Type B pancreatic cell (in vitro differentiated cells): ENCODE results near the gene ERP44. TPM values are rescaled to one million over a fixed set of nuclear protein-coding genes. Genes with fewer than 3 reads are reported as not detected.
"Not testable (repeated sequence)": the region's sequence is repeated elsewhere in the genome, so short reads cannot be mapped to it uniquely, and the experiment has no call there.

Experiments used
- DNase-seq: peaks from one replicate; pipeline ENCODE4 v3.0.0; 2021; ENCODE audit warnings: mixed read lengths; ENCODE audit not compliant: unreplicated experiment; ENCODE audit errors: extremely low spot score
- H3K27ac Mint-ChIP-seq: 2 replicates; pipeline ENCODE4 v1.8.0; 2021; ENCODE audit warnings: mild to moderate bottlenecking, mixed read lengths
- H3K27me3 Mint-ChIP-seq: 2 replicates; pipeline ENCODE4 v1.8.0; 2021; ENCODE audit warnings: mixed read lengths
- H3K36me3 Mint-ChIP-seq: 2 replicates; pipeline ENCODE4 v1.8.0; 2021; ENCODE audit warnings: mixed read lengths
- H3K4me1 Mint-ChIP-seq: one replicate; pipeline ENCODE4 v1.8.0; 2021; ENCODE audit warnings: mixed read lengths; ENCODE audit not compliant: unreplicated experiment
- H3K4me3 Mint-ChIP-seq: 2 replicates; pipeline ENCODE4 v1.8.0; 2021; ENCODE audit warnings: mild to moderate bottlenecking, mixed read lengths
- H3K9me3 Mint-ChIP-seq: 2 replicates; pipeline ENCODE4 v1.8.0; 2021; ENCODE audit warnings: mixed read lengths
- CTCF ChIP-seq: fragments of 200-600 bp; sonication (generic); conservative IDR thresholded peaks from 2 replicates; pipeline ENCODE4 v1.5.0; 2021; ENCODE audit warnings: antibody characterized with exemption, mild to moderate bottlenecking
- total RNA-seq: library from RNA; stranded (reverse); gene quantifications from 2 replicates; pipeline ENCODE4 v1.2.1, GENCODE V29; 2021; ENCODE audit warnings: low replicate concordance

ERP44 gene
- total RNA-seq, 1 donor from 2014 or later, result 21.2 TPM

- peaks cover 24% of the 10 kb centered on the region for H3K4me1 Mint-ChIP-seq
- H3K9me3 Mint-ChIP-seq, result no peaks in the 10 kb centered on the region
- no peak for TF ChIP-seq CTCF
- H3K27me3 Mint-ChIP-seq, result no peaks in the 10 kb centered on the region
- H3K27ac Mint-ChIP-seq, result peak overlapping the region; percentile 99
- peak overlapping the region; percentile 99 for H3K4me3 Mint-ChIP-seq
- H3K36me3 Mint-ChIP-seq, result no peaks in the 10 kb centered on the region
- DNase-seq, result peak; percentile 69
These were observed 534 bp downstream of the ERP44 start for GRCh38 chr9:100098046-100098886.

- Mint-ChIP-seq H3K4me3 (peak overlapping the region; percentile 67), H3K27ac (peak overlapping the region; percentile 22), H3K4me1 (peaks cover 24% of the 10 kb centered on the region), H3K9me3 (no peaks in the 10 kb centered on the region), H3K36me3 (no peaks in the 10 kb centered on the region), H3K27me3 (no peaks in the 10 kb centered on the region)
- no peak for TF ChIP-seq CTCF
- no peak for DNase-seq
These were observed 2.4 kb downstream of the ERP44 start for GRCh38 chr9:100096378-100096916.

- H3K27ac Mint-ChIP-seq, DNase-seq, H3K4me3 Mint-ChIP-seq, H3K27me3 Mint-ChIP-seq, H3K9me3 Mint-ChIP-seq, H3K36me3 Mint-ChIP-seq: not testable (repeated sequence)
- peaks cover 20% of the 10 kb centered on the region for H3K4me1 Mint-ChIP-seq
These were observed 4.4 kb downstream of the ERP44 start for GRCh38 chr9:100094411-100094810.

- Mint-ChIP-seq H3K4me1 (peaks cover 14% of the 10 kb centered on the region), H3K36me3 (no peaks in the 10 kb centered on the region), H3K27me3 (no peaks in the 10 kb centered on the region), H3K9me3 (no peaks in the 10 kb centered on the region), H3K4me3 (no peak overlapping the region), H3K27ac (no peak overlapping the region)
- TF ChIP-seq CTCF, result no peak
- DNase-seq, result no peak
These were observed 6.7 kb downstream of the ERP44 start for GRCh38 chr9:100092066-100092465.

- H3K4me1 Mint-ChIP-seq, result peaks cover 13% of the 10 kb centered on the region
- H3K27ac Mint-ChIP-seq, result no peak overlapping the region
- no peak overlapping the region for H3K4me3 Mint-ChIP-seq
- no peaks in the 10 kb centered on the region for H3K9me3 Mint-ChIP-seq
- DNase-seq, result no peak
- no peak for TF ChIP-seq CTCF
- no peaks in the 10 kb centered on the region for H3K27me3 Mint-ChIP-seq
- H3K36me3 Mint-ChIP-seq, result no peaks in the 10 kb centered on the region
These were observed 7.2 kb downstream of the ERP44 start for GRCh38 chr9:100091650-100092049.

- H3K27me3 Mint-ChIP-seq, result no peaks in the 10 kb centered on the region
- TF ChIP-seq CTCF, result no peak
- H3K9me3 Mint-ChIP-seq, result no peaks in the 10 kb centered on the region
- H3K27ac Mint-ChIP-seq, result no peak overlapping the region
- no peak for DNase-seq
- H3K36me3 Mint-ChIP-seq, result no peaks in the 10 kb centered on the region
- H3K4me3 Mint-ChIP-seq, result no peak overlapping the region
- peaks cover 7% of the 10 kb centered on the region for H3K4me1 Mint-ChIP-seq
These were observed 7.9 kb downstream of the ERP44 start for GRCh38 chr9:100090880-100091279.
